Activated T-helper 9 cell treated with anti-CD3 and anti-CD28 coated beads, Interleukin-2, amount 50 U/mL, for 16 hours (primary cell): ENCODE data around the gene KIF21A.

ENCODE experiments used
- DNase-seq: peaks from one replicate; pipeline ENCODE4 v3.0.0-alpha.2; 2020; ENCODE audit warnings: low read depth

Gene KIF21A

DNA sequence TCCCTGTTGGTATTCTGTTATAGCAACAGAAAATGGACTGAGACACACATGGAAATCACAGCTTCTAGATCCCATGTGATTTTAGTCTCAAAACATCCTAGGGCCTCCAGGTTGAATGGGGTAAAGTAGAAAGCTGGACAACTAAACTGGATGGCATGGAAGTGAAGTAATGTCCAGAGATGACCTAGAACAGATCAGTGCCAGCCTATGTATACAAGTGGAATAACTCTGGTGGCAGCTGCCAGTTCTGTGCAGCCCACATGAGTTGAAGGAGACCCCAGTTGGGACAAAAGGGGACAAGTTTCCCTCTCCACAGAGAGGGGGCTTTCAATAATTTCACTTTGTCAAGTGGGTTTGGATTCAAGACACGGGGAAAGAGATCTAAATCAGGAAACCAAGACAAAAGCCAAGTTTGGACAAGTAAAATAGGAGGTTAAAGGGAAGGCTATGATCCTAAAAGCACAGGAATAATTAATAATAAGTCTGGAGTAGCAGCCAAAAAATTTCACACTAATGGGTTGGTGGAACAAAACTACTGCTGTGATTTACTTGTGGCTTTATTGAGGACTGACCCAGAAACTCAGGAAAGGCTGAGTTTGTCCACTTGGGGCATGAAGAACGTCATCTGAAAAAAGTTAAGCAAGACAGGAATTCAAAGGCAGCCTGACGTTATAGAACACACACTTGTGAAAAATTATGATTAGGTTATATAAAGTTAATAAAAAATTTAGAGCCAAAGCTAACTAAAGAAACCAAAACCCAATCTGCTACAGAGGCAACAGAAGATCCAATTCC lies 11.7 kb downstream of the KIF21A start:
- no peak for DNase-seq

DNA sequence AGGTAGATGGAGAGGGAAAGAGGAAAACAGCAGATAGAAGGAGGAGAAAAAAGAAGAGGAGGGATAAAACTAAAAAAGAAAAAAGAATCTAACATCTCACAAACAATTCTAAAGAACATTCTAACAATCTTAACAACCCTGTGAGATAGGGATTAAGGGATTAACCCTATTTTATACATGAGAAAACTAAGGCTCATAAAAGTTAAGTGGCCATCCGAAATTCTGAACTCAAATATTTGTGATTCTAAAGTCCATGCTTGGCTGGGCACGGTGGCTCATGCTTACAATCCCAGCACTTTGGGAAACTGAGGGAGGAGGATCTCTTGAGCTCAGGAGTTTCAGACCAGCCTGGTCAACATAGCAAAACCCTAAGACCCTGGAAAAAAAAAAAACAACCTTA lies 13.1 kb downstream of the KIF21A start:
- no peak for DNase-seq

DNA sequence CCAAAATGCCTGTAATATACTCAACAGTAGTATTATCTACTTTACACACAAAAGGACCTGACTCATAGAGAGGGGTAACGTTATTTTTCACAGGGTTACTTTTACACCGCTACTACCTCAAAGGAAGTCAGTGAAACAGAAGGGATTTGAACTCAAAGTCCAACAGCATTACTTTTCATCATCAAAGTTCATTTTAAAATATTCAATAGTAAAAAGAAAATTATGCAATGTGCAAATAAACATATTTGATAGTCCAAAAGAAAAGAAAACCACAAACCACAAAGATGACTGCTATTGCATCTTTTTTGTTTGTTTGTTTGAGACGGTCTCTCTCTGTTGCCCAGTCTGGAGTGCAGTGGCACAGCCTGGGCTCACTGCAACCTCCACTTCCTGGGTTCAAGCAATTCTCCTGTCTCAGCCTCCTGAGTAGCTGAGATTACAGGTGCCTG lies 15.5 kb downstream of the KIF21A start:
- DNase-seq: no peak

DNA sequence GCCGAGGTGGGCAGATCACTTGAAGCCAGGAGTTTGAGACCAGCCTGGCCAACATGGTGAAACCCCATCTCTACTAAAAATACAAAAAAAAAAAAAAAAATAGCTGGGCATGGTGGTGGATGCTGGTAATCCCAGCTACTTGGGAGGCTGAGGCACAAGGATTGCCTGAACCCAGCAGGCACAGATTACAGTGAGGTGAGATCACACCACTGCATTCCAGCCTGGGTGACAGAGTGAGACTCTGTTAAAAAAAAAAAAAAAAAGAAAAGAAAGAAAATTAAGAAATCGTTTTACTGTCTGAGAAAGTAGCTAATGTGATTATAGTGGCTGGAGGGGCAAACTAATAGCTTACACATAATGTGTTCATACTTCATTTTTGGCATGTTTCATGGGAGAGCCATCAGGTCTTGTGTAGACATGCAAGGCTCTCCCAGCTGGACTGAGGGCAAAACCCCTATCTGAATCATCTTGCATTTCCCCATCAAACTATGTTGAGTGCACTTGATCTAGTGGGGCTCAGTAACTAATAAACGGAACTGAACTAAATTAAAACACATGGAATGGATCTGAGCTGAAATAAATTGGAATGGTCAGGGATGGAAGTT lies 16.2 kb downstream of the KIF21A start:
- DNase-seq: no peak

DNA sequence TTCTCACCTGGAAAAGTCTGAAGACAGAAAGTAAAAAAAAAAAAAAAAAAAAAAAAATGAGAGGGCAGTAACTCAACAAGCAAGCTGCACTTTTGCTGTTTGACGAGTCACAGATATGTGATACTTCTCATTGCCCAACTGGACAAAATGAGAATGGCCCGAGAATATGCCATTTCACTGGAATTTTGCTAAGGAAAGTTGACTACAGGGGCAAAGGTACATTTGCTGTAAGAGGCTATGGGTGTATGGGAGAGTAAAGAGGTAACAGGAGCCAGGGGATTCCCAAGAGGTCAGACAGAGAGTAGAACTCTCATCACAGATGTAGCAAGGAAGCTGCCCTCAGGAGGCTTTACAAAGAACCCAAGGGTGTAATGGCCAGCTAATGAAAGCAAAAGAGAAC lies 22.9 kb downstream of the KIF21A start:
- DNase-seq: no peak

DNA sequence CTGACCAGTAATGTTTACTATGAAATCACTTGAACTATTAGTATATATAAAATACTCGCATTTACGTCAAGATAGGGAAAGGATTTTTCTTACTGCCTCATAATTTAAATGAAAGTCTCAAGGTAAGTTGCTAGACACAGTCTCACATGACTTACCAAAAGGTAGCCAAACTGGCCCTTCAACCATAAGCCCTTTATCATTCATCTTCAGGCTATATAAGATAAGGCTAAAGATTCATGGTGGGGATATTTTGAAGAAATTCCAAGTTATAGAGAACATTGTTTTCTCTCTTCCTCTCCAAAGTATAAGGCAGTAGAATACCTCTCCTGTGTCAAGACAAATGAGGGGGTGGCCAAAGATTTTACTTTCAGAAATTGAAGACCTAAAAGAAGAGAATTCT lies 23.4 kb downstream of the KIF21A start:
- DNase-seq: no peak

DNA sequence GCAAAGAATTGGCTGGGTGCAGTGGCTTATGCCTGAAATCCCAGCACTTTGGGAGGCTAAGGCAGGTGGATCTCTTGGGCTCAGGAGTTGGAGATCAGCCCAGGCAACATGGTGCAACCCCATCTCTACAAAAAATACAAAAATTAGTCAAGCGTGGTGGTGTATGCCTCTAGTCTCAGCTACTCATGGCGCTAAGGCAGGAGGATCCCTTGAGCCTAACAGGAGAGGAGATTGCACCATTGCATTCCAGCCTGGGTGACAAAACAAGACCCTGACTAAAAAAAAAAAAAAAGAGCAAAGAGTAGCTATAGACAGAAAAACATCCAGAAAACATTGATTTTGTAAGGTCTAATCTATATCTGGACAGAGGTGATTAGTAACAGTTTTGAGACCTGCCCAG lies 25.0 kb downstream of the KIF21A start:
- DNase-seq: no peak

DNA sequence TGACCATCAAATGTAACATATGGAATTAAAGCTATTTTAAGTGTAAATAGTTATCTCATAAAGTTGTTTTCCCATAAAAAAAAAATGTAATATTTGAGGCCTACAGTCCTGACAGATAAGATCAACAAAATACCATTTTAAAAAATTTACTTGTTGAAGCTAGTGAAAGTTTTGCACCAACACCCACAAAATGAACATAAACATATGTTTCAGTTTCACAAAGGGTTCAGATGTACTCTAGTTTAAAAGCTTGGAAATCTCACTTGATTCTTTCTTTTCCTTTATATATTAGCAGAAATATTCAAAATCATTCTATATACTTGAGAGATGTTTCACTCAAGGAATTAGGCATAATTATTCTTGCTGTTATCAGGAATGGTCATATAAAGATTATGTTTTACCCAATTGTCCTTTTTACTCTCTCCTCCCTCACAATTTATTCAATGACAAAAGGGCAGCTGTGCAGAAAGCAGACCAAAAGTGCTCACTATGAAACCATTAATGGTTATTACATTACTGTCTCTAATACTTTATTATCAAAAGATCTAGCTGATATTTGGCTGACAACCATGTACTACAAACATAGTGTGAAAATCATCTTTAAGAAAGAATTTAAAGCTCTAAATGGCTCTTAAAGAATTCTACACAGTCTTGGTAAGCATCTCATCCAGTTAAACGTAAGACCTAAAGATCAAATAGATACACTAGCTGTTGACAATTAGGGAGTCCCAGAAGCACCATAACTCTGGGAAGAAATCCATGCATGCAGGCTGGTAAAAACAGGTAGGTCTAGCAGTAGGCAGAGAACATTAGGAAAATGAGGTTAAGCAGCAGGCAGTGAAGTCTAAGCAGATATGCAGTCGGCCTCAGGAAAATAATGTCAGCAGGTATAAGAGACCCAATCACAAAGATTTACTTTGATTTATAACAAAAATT lies 28.8 kb downstream of the KIF21A start:
- no peak for DNase-seq

DNA sequence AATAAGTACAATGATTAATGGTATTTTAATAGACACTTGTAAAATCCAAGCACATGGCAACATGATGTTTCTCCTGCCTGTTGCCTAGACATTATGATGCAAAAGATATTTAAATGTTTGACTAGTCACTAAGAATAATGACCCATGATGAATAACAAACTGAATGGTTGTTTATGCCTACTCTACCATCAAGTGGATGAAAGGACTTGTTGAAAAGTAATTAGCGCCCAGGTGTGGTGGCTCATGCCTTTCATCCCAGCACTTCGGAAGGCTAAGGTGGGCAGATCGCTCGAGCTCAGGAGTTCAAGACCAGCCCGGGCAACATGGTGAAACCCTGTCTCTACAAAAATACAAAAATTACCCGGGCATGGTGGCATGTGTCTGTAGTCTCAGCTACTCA lies 30.7 kb downstream of the KIF21A start:
- no peak for DNase-seq

DNA sequence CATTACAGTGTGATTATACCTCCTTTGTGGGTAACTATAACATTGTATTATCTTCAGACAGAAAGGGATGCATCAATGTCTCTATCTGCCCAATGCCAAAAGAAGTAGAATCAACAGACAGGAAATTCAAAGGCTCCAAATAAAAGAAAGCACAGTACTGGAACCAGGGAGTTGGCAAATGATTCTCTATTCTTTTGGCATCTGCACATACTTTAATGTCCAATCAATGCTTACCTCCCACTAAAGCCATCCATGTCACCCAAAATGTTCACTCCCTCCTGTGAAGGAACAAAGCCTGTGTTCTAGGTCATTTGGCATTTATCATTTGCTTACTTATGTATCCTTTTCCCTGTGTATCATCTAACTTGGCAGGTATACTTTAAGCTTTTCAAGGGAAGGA lies 36.7 kb downstream of the KIF21A start:
- no peak for DNase-seq

DNA sequence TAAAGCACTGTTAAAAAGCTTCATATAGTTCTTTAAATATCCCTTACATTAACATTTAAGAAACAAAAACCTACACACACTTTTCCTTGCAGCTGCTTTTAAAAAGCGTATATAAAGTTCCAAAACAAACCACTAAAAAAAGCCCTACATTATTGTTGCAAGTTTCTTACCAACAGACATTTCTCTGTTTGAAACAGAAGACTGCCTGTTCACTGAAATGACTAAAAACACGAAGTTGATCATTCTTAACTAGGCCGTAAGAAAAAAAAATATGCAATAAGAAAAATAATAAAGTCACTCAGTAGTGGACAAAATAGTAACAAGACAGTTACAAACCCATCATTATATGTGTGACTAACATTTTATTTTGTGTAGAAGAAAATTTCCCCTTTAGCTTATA lies 37.3 kb downstream of the KIF21A start:
- no peak for DNase-seq

DNA sequence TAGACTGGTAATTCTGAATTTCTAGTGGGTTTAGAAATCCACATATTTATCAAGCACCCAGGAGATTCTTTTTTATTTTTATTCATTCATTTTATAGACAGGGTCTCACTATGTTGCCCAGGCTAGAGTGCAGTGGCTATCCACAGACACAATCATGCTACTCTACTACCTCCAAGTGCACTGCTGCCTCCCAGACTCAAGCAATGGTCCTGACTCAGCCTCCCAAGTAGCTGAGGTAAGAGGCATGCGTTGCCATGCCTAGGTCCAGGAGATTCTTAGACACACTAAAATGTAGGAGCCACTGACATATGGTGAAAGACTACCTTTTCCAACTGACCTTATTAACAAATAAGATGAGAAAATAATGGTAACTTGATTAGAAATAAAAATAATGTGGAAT lies 38.9 kb downstream of the KIF21A start:
- DNase-seq: no peak

DNA sequence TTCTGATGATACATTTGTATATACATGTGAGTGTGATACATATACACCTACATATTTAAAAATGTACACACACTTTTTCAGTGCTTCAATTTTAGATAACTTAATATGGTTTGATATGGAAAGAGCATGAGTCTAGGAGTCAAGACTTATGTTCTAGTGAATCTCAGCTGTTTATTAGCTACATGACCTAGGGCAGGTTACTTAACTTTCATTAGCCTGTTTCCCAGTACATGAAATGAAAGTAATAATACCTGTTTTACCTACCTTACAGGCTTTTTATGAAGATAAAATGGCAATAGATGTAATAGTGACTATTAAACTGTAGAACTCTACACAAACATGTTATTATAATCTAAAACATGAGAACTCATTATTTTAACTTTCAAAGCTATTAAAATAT lies 39.5 kb downstream of the KIF21A start:
- DNase-seq: no peak

DNA sequence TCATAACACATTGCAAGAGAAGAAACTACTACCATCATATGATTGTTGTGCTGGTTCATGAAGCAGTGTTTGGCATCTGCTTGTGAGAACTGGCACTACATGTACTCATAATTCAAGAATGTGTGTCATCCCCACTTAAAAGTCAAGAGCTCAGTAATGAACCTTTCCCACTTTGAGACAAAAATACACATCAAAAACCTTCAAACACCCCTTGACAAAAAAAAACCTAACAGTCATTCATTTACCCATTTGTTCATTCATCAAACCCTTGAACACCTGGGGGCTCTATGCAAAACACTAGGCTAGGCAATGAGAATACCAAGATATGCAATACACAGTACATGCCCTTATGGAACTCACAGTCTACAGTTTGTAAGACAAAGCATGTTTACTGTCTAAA lies 40.0 kb downstream of the KIF21A start:
- no peak for DNase-seq

DNA sequence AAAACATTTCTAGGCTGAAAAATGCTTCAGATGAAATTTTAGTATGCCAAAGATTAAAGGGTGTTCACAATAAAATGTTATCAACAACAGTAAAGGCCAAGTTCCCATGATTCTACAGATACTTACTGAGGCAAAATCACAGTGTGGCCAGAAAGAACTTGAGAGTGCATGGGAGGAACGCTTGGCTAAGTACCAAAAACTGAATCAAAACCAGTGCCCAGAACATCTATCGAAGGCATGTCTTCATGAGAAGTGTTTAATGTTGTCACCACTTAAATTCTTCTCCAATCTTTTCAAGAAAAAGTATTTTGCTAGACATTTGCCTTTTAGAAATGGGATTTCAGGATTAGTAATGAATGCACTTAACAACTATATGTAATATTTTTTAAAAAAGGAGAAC lies 41.5 kb downstream of the KIF21A start:
- no peak for DNase-seq

DNA sequence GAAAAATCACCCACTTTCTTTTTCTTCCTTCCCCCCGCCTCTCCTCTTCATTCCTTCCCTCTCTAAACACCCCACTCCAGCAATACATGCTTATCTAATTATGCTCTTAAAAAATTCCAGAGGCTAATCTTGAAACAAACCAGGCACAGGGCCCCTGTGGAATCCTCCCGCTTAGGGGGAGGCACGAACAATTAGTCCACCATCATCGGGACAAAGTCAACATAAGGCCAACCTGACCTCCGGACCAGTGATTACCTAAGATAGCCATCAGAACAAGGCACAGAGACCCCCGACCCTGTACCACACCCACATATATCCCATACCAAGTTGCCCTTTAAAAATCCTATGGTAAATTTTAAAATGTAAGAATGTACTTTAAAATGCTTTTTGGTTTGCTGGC lies 47.1 kb downstream of the KIF21A start:
- DNase-seq: no peak

DNA sequence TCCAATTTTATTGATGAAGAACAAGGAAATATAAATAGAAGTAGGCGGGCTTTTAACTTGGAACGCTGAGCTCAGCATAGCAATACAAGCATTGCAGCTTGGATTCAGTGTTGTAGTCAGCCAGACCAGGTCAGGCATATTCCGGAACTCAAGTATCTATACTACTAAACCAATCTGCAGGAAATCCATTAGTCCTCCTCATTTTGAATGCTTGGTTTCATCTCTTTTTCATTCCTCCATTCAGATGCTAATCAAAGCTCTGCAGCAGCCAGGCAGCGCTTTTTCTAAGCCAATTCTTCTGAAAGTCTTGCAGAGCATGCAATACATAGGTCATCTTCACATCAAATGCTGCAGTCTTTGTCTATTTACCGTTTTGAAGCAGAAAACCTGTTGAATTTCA lies 49.0 kb downstream of the KIF21A start:
- no peak for DNase-seq

DNA sequence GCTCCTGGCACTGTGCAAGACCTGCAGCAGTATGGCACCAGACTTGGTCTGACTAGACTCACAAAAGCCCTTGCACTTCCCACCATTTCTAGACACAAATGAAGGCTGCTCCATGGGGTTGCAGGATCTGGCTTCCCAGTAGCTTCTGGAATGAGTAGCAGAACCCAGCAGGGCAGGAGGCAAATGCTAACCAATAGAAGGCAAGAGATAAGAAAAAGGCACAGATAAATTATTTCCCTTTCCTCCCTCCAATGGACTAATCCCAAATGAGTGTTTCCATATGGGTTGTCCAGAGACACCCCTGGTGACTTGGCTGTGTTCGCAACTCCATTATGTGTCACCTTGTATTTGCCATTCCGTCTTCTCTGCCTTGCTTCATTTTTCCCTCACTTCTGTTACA lies 49.7 kb downstream of the KIF21A start:
- DNase-seq: no peak

DNA sequence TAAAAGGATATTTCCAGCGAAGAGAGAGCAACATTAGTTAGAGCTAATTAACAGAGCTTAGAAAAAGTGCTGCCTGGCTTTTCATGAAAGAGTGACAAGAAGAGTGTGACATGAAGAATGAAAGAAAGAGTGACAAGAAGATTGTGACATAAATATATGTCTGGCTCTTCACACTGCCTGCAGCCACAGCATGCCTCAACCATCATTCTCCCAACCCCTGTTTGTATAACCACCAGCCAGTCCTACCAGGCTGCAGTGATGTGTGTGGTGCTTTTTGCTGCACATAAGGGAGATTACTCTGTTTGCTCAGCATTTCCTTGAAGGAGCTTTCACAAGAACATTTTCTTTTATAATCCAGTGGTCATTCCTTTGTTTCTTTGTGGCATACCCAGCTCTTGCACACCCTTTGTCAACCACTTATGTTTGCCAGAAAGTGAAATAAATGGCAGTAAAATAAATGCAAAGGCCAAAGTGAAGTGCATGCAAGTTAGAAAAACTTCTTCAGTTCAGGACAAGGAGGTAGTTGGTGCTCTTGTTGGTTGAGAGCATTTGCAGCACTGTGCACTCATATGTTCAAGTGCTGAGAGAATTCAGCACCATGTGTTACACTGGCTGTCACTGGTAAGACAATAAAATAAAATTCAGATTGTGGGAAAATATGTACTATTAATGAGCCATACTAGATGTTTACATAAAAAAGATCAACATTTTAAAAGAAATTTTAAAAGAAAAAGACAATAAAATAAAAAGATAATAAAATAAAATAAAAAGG lies 50.6 kb downstream of the KIF21A start:
- no peak for DNase-seq

DNA sequence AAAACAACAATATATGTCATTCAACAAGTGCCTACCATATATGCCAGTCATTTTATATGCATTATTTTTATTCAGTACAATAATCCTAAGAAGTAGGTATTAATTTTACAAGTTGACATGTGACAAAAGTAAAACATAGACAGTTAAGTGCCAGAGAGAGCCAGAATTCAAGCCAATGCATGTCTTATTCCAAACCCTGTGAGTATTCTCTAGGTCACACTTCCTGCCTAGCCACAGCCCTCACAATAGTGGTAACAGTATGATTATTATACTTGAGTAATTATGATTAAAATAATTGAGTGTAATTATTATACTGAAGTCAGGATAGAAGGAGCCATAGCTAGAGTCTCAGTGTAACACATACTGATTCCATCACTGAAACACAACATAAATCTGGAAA lies 52.2 kb downstream of the KIF21A start:
- no peak for DNase-seq

DNA sequence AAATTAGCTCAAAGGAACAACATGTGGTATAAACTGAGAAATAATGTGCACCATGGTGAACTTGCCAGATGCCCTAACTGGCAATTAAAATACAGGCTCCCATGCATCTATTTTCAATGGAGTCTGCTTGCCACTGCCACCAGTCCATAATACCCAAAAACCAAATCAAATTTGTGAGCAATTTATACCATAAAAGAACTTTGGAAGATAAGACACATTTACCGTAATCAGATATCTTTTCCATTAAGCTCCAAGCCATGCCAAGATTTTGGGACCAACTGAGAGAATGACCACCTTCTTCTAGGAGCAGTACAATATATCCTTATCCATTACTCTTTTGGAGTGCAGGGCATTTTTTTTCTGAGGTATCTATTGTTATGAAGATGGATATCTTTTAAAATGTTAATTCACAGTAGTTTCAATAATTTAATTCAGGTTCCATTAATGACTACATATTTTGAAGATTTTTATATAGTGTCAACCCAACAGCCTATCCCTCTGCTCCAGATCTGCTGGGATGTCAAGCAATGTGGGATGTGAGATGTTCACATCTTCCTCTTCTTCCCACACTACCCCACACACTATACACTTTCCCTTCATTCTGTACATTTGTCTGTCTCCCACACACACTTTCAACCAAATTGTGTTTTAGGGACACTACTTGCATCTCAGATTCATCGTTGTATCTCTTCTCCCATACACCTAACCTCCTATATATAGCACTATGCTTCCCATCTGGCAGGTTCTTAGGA lies 53.3 kb downstream of the KIF21A start:
- no peak for DNase-seq
